Measurements from ENCODE around the gene TCF12.

DNA sequence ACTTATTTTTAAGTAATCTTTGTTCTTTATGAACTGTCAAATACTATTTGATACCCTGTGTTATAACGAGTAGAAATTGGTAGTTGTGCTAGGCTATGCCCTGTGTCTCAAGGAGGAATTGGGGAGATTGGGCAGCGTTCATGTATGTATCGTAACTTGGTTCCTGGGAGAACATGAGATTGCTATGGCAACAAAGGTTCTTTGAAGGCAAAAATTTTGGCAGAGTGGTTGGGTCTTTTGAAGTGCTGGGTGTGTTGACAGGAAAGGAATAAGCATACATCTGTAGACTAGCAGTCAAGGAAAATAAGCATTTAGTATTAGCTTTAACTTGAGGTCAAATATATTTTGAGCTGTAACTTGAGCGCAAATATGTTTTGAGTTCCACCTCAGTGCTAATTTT, 45.3 kb downstream of the TCF12 start:
- no peak for TF ChIP-seq EZH2 (IDR thresholded peaks at IDR 0.05; ENCODE audit: insufficient read depth, low read length)
- TF ChIP-seq, protein P1, sequence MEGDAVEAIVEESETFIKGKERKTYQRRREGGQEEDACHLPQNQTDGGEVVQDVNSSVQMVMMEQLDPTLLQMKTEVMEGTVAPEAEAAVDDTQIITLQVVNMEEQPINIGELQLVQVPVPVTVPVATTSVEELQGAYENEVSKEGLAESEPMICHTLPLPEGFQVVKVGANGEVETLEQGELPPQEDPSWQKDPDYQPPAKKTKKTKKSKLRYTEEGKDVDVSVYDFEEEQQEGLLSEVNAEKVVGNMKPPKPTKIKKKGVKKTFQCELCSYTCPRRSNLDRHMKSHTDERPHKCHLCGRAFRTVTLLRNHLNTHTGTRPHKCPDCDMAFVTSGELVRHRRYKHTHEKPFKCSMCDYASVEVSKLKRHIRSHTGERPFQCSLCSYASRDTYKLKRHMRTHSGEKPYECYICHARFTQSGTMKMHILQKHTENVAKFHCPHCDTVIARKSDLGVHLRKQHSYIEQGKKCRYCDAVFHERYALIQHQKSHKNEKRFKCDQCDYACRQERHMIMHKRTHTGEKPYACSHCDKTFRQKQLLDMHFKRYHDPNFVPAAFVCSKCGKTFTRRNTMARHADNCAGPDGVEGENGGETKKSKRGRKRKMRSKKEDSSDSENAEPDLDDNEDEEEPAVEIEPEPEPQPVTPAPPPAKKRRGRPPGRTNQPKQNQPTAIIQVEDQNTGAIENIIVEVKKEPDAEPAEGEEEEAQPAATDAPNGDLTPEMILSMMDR (IDR thresholded peaks at IDR 0.05; ENCODE audit: insufficient read depth, low read depth, low read length), result no peak
